Measurements from ENCODE around the gene RCBTB1.
"Not testable (repeated sequence)": the region's sequence is repeated elsewhere in the genome, so short reads cannot be mapped to it uniquely, and the experiment has no call there.

RCBTB1 gene

DNA sequence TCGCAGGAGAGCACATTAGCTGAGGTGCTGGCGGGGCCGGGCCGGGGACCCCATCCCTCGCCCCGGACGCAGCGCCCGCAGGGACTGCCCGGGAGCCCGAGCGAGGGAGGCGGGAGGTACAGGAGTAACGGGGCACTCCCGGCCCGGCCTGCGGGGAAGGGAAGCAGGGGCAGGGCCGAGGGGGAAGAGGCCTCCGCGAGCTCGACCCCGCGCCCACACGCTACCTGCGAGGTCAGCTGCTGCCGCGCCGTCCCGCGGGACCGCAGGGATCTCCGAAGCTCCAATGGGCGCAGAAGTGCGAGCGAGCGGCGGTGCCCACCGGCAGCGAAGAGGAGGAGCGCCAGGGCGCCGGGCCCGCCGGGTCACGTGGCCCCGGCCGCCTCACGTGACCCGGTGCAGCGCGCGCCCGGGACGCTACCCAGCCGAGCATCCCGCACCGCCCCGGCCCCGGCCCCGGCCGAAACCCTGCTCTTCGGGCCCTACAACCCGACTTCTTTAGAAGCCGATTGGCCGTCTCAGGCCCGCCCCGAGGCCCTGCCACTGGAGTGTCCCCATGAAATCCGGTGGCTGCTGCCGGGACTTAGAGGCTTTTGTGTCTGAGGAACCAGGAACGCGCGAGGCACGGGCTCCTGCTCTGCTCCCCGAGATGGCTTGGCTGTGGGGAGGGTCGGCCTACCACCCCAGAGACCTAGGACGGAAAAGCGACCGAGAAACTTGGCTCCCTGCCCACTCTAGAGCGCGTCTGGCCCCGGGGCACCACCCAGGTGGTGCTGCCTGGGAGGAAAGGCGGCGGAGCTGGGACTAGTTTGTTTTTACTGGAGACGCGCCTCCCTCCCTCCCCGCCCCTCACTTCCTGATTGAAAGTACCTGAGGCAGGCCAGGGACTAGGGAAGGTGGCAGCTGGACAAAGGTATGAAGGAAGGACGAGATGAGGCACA, at the start of gene RCBTB1:
RCBTB1 (minus strand) TSS at position 339 of the 938 bp plus-strand sequence. CDS start 18,279 bp downstream, outside the sequence.
- DNase-seq (ENCODE audit: low spot score) = peak; percentile 74

DNA sequence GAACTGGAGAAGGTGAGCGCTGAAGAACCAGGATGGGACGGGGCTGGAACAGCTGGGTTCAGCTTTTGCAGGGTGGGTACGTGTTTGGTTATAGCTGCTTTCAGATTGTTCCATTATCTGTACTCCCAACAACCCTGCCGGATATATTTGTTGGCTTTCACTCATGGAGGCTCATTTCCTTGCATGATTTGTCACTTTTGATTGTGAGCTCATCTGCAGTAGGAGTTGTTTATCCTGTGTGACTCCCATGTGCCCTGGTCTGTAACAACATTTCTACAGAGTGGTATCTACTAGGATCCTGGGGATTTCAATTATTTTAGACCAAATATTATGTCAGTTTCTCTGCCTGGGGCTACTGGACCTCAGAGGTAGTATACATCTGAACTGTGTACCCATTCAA, 48.4 kb upstream of the RCBTB1 start:
- DNase-seq (ENCODE audit: low spot score) = no peak

DNA sequence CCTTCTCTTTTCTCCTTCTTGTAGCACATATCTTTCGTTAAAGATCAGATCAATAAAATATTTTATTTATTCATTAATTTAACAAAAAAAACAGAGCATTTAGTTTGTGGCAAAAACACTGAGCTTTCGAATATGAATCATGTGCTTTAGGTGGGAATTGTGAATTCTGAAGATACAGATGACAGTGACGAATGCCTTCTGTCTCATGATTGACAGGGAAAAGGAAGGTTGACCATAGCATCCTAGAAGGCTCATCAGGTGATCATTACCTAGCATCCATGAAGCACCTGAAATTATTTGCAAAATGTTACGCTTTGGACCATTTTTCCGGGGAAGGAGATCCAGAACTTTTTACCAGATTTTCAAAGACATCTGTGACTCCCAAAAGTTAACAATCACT, 46.8 kb upstream of the RCBTB1 start:
- DNase-seq (ENCODE audit: low spot score) = no peak

DNA sequence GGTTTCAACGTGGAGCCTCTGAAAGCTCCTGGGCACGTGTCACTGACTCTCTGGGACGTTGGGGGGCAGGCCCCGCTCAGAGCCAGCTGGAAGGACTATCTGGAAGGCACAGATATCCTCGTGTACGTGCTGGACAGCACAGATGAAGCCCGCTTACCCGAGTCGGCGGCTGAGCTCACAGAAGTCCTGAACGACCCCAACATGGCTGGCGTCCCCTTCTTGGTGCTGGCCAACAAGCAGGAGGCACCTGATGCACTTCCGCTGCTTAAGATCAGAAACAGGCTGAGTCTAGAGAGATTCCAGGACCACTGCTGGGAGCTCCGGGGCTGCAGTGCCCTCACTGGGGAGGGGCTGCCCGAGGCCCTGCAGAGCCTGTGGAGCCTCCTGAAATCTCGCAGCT, 45.2 kb upstream of the RCBTB1 start:
- DNase-seq (ENCODE audit: low spot score) = no peak

DNA sequence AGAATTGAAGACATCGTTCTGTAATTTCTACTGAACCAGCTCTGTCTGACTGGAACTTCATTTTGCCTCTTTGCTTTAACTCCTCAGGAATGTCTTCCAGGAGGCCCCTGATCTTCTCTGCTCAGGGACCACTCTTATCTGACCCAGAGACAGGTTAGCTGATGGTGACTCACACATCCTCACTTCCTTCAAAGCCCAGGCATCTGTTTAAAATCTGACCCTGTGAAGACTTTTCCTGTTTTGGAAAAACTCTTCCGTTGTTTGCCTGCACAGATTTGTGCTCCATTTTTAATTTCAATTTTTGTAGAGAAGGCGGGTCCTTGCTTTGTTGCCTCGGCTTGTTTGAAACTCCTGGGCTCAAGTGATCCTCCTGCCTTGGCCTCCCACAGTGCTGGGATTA, 44.6 kb upstream of the RCBTB1 start:
- no peak for DNase-seq (ENCODE audit: low spot score)

DNA sequence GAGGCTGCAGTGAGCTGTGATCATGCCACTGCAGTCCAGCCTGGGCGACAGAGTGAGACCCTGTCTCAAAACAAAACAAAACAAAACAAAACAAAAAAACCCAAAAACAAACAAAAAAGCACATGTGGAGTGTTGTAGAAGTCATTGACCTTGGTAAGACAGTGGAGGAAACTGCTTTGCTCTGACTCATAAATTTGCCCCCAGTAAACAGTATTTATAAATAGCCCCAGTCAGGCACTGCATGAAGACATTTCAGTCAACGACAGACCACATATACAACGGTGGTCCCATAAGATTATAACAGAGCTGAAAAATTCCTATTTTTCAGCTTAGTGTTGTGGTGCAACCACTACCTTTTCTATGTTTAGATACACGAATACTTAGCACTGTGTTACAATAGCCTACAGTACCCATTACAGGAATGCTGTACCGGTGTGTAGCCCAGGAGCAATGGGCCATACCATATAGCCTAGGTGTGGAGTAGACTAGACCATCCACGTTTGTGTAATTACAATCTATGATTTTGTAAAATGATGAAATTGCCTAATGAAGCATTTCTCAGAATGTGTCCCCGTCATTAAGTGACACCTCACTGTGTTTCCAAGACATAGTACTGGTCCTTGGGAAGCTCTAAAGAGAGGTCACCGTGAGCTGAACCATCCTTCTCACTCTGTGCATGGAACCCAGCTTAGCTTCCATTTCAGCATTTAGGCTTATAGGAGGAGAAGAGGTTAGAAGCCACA, 44.0 kb upstream of the RCBTB1 start:
- no peak for DNase-seq (ENCODE audit: low spot score)

DNA sequence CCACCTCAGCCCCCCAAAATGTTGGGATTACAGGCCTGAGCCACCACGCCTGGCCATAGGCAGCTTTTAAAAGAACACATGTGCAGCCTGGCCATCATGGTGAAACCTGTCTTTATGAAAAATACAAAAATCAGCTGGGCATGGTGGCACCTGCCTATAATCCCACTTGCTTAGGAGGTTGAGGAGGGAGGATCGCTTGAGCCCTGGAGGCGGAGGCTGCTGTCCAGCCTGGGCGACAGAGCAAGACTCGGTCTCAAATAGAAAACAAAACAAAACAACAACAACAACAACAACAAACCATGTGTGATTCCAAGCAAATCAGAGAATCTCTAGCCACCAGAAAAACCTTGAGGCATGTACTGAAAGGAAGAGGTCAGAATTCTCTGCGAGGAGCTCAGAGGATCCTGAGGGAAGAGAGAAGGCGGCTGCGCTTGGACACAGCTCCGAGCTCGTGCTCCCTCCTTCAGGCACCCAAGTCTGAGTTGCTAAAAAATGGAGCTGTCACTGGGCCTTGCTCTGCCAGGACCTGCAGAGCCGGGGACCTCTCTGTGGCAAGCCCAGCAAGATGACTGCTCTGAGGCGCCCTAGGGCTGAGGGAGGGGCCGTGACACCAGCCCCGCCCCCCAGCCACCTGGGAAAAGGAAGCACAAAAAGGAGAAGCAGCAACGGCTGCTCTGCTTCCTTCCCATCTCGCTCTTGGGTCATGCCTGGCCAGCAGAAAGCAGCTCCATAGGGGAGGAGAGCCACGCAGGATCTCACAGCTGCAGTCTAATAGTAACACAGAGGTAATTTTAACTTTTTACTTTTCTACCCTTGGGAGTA, 42.7 kb upstream of the RCBTB1 start, which contains the start of gene ARL11:
ARL11 (plus strand) TSS at position 677 of the 822 bp plus-strand sequence. CDS start 1,941 bp downstream, outside the sequence.
- no peak for DNase-seq (ENCODE audit: low spot score)

DNA sequence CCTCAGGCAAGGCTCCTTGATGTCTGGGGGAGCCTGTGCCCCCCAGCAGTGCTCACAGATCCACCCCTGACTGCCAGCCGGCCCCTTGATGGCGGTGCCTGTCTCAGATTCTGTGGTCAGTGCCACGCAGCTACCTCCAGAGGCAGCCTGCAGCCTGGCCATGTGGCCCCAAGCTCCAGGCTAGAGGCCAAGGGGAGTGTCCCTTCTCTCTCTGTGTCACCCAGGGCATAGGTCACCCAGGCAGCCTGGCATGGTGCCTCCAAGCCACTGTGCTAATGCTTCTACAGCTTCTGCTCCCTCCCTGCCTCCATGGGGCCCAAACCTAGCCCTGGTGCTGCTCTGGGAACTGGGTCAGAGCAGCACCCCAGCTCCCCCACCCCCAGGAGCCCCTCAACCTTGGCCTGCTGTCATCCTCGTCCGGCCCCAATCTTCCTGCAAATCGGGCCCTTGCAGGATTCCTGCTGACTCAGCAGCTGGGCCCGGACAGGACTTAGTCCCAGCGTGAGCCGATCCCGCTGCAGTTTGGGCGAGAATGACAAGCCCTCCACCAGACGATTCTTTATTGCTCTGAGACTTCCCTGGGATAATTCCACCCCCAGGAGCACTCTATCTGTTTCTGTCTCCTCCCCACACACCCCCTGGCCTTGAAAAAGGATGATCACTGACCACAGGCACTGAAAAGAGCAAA, 40.2 kb upstream of the RCBTB1 start:
- no peak for DNase-seq (ENCODE audit: low spot score)

DNA sequence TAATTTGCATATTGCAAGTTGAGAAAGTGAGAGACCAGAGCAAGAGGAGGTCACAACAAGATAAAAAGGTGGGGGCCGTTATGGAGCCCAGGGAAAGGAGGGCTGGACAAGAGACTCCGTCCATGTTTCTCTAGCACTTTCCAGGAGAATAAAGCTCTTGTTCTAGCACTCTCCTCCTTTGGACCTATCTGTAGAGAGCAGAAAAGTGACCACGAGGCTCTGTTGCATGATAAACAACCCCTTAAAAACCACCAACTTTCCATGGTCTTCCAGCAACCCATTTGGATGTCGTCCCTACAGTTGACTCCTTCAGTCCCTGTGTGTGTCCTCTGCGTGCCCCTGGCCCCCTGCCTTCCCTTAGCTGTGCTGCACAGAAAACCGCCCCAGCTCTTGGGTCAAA, 38.9 kb upstream of the RCBTB1 start:
- no peak for DNase-seq (ENCODE audit: low spot score)

DNA sequence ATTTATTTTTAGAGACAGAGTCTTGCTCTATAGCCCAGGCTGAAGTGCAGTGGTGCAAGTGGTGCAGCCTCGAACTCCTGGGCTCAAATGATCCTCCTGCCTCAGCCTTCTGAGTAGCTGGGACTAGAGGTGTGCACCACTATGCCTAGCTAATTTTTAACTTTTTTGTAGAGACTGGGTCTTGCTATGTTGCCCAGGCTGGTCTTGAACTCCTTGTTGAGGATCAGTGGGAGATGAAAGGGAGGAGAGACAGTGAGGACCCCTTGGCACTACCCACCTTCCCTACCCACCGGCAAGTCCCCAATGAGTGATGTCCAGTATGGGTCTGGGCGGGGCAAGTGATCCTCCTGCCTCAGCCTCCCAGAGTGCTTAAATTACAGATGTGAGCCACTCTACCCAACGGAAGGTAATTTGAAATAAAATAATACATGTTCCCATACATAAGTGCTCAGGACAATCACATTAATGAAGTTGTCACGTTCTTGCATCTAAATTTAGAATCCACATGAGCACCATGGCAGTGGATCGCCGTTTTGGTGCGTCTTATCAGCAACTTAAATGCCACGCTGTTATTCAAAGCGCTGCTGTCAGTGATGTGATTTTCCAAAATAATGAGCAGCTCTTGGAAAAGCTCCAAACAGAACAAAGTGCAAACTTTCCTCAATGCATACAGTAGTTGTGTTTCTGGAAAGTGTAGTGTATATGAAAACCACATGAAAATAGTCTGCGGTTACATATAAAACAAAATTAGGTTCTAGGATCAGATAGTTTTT, 37.0 kb upstream of the RCBTB1 start:
- DNase-seq (ENCODE audit: low spot score) = no peak

DNA sequence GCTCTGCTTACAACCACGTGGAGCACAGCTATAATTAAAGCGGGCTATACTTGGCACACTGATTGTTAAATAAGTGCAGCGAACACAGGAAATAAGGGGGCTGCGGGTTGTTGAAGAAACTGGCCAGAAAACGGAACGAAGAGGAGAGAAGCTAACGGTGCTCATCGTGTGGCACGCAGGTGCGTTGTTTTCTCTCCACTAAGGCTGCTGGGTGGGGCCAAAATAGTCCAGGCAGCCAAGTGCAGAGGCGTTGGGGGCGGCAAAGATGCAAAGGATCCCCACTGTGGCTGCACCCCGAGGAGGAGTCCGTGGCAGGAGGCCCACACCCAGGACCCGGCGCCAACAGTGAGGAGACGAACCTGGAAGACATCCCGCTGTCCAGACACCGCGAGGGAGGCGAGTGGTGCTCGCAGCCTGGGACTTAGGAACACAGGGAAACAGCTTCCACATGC, 34.8 kb upstream of the RCBTB1 start:
- no peak for DNase-seq (ENCODE audit: low spot score)

DNA sequence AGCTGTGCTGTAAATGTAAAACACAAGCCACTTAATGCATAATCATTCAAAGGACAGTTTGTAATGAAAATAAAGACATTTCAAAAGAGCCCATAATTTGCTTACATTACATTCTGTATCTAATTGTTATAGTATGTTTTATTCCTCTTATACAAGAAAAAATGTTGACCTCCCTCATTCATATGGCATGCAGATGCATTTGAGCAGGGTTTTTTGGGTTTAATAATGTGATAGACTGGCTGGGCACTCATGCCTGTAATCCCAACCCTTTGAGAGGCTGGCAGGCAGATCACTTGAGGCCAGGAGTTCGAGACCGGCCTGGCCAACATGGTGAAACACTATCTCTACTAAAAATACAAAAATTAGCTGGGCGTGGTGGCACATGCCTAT, 31.3 kb upstream of the RCBTB1 start:
- no peak for DNase-seq (ENCODE audit: low spot score)

DNA sequence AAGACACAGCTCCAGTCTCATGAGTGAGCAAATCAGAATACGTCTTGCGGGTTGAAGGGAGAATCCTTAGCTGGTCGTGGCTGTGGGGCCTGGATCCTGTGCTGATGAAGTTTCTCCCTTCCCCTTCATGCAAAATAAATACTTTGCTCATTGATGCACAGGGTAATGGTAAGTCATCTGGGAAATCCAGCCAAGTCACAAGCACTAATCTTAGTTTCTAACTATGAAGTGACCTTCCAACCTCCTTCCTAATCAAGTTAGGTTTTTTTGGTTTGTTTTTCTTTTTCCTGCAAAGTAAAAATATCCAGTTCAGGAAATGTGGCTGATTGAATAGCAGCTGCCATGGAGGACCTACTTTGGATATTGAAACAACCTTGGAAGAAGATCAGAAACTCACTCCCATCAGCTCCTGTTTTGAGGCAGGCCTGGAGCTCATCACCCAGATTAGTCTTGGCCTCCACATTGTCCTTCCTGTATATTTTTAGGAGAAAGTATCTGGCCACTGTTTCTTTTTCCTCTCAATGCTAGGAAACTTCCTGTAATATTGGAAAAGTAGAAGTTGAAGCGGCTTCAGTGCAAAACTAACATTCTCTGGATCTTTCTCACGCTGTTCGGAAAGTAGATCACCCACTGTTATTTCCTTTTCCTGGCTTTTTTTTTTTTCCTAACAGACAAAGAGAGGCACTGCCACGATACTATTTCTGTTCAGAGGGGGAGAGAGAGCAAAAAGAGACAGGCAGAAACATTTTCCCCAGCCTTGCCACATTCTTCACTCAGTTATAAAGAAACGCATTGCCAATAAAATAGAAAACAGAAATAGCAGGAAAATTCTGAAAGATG, 30.7 kb upstream of the RCBTB1 start:
- no peak for DNase-seq (ENCODE audit: low spot score)

DNA sequence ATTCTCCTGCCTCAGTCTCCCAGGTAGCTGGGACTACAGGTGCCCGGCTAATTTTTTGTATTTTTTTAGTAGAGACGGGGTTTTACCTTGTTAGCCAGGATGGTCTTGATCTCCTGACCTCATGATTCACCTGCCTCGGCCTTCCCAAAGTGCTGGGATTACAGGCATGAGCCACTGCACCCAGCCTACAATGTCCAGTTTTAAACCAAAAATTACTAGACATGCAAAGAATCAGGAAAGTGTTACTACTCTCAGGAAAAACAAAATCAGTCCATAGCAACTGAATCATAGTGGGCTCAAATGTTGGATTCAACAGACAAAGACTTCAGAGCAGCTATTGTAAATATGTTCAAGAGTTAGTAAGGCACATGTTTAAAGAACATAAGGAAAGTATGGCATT, 26.7 kb upstream of the RCBTB1 start:
- not testable (repeated sequence) for DNase-seq (ENCODE audit: low spot score)

DNA sequence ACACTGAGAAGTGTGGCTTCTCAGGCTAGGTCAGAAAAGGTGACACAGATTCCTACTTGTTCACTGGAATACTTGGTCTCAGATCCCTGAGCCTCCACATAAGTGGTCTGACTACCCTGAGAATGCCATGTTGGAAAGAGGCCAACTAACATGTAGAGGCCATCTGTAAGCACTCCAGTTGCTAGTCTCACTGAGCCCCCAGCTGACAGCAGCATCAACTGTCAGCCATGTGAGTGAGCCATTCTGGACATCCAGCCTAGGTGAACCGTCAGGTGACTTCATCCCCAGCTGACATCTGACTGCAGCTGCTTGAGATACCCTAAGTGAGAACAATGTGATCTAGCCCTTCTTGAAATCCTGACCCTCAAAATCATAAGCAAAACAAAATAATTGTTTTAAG, 24.8 kb upstream of the RCBTB1 start:
- no peak for DNase-seq (ENCODE audit: low spot score)

DNA sequence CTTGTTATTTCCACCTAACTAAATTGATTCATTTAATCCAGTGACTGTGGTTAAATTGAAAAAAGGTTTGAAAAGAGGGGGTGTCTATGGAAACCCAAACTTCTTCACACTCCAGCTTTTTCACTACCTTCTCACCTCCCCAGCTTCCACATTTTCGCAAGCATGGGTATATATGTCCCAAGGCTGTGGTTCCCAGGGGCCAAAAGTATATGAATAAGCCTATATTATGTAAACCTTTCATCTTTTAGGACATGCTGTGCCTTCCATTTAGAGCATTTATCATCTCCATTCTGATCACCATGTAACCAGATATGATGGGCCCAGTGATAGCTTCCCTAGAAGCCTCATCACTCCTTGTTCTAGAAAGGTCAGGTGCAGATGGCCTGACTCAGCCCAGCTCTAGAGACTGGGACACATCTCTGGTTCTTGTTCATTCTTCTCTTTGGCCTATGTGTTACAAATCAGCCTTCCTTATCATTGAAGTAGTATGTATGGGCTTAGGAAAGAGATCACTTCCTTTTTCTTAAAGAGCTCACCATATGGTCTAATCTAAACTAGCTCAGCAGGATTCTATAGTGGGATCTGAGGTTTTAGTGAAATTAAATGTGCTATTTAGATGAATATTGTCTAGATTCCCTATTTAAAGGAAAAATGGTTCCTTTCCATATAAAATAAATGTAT, 23.4 kb upstream of the RCBTB1 start:
- no peak for DNase-seq (ENCODE audit: low spot score)

DNA sequence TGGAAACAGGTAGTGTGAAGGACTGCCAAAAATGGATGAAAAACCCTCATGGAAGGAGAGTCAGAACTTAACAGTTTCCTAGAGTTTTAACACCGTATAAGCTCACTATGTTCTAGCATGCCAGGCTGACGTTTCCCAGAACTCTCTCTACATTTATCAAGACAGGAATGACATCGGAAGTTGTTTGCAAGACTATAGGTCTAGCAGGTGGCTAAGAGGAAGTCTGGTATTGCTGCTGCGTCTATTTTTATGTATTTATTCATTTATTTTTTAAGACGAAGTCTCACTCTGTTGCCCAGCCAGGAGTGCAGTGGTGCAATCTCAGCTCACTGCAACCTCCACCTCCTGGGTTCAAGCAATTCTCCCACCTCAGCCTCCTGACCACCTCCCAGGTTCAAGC, 22.4 kb upstream of the RCBTB1 start:
- DNase-seq (ENCODE audit: low spot score) = no peak

DNA sequence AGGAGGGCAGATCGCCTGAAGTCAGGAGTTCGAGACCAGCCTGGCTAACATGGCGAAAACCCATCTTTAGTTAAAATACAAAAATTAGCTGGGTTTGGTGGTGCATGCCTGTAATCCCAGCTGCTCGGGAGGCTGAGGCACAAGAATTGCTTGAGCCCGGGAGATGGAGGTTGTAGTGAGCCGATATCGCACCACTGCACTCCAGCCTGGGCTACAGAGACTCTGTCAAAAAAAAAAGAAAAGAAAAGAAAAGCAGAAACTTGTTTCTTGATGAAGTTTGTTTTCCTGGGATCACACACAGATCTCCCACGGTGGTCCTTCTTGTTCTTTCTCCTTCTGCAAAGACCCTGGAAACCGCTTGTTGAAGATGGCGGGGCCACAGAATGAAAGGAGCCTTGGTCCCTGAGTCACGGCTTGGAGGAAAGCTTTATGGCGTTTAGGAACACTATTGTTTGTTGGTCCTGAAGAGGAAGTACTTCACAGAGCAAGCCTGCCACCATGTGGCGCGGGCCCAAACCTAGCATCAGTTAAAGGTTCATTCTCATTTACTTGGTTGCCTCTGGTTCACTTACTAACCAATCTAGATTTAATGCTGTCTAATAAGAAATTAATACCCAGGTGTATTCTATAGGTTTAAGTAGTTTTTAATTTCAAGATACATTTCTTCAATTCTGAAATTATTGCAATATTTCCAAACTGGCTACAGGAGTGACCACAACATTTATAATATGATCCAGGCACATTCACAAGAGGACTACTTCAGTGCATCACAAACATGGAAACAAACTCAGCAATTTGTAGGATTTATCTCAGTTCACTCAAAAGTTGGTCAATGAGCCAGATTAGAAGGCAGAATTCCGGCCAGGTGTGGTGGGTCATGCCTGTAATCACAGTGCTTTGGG, 21.6 kb upstream of the RCBTB1 start:
- peak; percentile 78 for DNase-seq (ENCODE audit: low spot score)
